ENCODE results near the gene RGS6. TPM values are rescaled to one million over a fixed set of nuclear protein-coding genes. Genes with fewer than 3 reads are reported as not detected.

Gene RGS6
- total RNA-seq, 1 experiment from 2014 or later: 0.14 TPM

DNA sequence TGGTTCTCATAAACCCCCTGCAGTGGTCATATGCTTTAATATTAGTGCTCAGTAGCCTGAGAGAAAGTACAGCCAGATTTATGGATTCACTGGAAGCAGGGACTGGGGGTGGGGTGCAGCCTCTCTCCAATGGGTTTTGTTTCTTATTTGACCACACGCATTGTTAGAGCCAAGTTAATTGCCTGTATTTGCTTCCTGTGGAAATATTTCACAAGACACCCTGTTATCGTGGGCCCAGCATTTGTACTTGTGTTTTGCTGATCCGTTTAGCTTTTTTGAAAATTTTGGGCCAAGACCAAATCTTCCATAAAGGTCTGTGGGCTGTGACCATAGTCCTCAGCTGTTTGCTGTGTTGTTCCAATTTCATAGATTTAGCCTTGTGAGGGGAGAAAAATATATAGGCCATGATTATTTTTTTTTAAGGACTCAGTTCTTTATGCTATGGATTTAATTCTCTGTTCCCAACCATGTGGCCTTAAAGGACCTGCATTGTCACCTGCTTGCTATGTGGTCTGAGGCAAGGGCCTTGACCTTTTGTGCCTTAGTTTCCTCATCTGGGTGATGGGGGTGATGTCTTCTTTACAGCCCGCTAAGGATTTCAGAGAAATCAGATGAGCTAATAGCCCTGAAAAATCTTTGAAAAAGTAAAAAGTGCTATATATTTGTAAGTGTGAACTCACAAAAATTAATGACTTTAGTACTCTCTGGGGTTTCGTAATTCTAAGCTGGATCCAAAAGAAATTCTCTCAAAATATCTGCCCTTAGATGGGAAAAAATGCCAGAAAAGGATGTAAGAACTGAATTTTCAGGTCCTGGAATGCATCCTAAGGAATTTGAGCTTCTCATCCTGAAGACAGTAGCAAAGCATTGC lies 591.4 kb downstream of the RGS6 start:
- DNase-seq (ENCODE audit: low spot score): no peak

DNA sequence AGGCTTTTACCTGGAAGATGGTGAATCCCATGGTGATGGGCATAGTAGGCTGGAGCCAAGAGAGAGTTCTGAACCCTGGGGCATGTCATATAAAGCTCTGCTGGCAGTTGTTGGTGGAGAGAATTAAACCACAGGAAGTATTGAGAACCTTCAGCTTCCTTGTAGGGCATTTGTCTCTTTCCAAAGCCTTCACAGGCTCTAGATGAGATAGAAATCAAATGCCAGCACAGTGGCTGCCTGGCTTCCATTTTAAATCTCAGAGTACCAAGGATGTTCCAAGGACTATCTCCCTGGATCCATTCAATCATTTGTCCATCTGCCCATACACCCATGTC lies 592.0 kb downstream of the RGS6 start:
- no peak for DNase-seq (ENCODE audit: low spot score)

GRCh38 chr14:72525087-72525915 lies 593.1 kb downstream of the RGS6 start:
- DNase-seq (ENCODE audit: low spot score): no peak

DNA sequence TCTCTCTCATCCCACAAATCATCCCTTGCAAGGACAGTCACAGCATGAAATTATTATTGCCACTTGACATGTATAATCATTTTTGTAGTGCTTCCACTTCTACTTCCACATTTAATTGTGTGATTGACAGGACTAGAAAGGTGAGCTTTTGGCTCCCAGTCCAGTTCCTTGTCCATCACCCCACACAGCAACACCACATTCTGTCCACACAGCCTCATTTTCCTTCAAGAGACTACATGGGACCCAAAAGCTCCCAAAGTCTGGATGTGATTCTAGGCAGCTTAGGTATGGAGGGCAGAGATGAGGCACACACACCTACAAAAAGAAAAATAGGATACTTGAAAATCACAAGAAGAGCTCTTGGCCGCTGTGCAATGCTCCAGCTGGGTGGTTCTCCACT lies 595.4 kb downstream of the RGS6 start:
- DNase-seq (ENCODE audit: low spot score): no peak

- DNase-seq (ENCODE audit: low spot score): no peak
Measured at GRCh38 chr14:72528059-72528862, 596.0 kb downstream of the RGS6 start.

- DNase-seq (ENCODE audit: low spot score): no peak
Measured at GRCh38 chr14:72528863-72529175, 596.6 kb downstream of the RGS6 start.

GRCh38 chr14:72532686-72533454 lies 600.6 kb downstream of the RGS6 start:
- no peak for DNase-seq (ENCODE audit: low spot score)

- no peak for DNase-seq (ENCODE audit: low spot score)
Measured at GRCh38 chr14:72535485-72535884, 603.3 kb downstream of the RGS6 start.

DNA sequence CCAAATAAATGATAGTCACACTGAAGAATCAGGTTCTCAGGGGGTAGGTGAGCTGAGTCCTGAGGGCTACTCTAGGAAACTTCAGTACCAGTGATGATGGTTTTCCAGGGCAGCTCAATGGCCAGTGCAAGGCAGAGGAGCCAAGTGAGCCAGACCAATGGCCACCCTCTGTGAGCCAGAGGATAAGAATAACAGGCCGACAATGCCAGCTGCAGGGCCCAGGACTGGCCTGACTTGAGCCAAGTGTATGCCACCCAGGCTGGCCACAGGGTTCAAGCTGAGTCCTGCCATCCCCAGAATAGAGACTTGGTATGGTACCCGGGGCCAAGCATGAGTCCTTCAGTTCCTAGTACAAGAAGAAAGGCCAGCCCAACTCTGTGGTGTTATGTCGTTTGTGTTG lies 606.2 kb downstream of the RGS6 start:
- no peak for DNase-seq (ENCODE audit: low spot score)

- no peak for DNase-seq (ENCODE audit: low spot score)
Measured at GRCh38 chr14:72539661-72540315, 607.6 kb downstream of the RGS6 start.

- no peak for DNase-seq (ENCODE audit: low spot score)
Measured at GRCh38 chr14:72540836-72541235, 608.6 kb downstream of the RGS6 start.

GRCh38 chr14:72541546-72541945 lies 609.3 kb downstream of the RGS6 start:
- no peak for DNase-seq (ENCODE audit: low spot score)

DNA sequence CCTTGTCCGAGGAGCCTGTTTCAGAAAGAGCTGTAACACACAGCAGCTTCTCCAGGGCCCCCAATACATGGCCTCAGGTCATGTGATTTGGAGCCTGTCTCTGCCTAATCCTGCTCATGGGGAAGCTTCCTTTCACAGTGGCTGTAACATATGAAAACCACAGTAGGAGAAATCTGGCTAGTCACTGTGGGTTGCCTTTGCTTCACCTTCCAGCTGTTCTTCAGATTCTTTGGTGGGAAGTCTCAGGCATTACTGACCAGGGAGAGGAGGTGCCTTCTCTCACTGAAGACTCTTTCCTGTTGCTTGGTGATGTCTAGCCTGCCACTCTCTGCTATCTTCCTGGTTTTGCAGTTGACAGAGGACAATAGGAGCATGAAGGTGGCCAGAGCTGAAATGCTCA lies 611.1 kb downstream of the RGS6 start:
- DNase-seq (ENCODE audit: low spot score): peak; percentile 15

DNA sequence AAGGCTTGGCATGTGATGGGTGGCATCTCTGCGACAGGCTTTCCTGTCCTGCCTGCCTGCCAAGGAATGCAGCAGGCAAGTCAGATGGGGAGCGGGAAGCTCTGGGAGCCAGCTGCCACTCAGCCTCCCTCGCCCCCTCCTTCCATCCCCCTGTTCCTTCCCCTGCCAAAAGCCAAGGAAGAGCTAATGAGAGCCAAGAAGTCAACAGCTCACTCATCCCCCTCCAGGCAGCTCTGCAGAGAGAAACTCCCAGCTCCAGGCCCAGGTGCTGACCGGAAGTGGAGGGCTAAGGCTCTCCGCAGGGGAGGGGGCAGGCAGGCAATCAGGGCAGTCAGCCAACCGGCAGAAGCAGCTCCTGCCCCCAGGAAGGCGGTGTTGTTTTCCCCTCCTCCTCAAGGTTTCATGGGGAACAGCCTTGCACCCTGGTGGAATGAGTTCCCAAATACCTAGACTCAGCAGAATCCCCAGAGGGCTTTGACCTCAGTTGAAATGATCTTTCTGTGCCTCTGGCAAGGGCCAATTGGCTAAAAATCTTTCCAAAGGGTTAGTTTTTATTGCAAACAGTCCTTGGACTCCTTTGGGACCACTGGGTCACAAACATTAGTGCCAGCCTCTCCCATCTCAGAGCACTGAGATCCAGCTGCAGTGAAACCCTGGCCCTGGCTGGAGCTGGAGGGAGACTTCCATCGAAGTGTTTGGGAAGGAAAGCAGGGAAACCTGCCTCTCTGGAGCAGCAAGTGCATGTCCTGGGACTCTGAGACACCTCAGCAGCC lies 612.6 kb downstream of the RGS6 start:
- DNase-seq (ENCODE audit: low spot score): no peak

DNA sequence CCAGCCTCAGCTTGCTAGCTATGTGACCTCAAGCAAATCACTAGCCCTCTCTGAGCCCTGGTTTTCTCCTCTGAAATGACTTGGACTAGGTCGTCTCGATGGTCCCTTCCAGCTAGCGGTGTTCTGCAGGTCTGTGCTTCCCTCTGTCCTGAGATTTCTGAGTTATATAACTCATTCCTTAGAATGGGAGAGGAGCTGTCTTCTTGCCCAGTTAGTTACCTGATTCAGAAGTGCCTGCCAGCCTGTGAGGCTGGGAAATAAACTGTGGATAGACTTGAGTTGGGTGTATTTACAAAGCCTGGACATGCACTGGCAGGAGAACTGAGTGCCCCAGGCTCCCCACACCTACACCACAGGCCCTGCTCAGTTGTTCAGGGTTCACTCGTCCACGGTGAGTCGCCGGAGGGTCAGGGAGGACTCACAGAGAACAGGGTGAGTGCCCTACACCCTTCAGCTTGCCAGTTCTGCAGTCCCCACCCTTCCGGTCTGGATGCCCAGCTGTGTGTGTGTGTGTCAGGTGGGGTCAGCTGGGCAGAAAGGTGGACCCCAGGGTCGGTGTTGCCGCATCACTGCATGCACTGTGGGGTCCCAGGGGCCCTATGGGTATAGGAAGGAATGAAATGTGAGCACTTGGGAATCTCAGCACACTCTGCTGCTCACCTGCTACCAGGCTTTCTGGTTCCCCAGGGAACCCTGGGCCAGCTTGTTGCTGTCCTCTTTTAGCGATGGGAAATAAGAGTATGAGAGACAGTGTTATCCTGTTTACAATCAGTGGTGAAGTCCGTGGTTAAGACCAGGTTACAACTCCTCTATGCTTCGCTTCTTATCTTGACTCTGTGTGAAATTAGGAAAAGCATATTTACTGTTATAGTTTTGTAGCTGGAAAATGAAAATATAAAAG lies 613.4 kb downstream of the RGS6 start:
- no peak for DNase-seq (ENCODE audit: low spot score)

- no peak for DNase-seq (ENCODE audit: low spot score)
Measured at GRCh38 chr14:72546344-72547016, 614.3 kb downstream of the RGS6 start.

DNA sequence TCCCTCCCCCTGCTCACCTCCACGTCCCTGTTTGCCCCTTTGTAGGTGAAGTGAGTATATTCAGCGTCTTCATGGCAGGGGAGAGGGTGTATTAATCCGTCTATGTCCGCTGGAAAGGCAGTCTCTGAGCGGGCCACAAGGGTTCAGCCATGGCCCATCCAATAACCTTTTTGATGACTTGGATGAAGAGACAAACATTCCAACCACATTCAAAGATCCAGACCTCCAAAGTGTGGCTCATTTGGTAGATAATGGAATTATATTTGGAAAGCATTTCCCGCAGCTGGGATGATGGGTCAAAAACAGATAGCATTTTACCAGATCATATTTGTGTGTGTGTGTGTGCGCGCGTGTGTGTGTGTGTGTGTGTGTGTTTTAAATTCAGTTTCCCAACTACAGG lies 615.8 kb downstream of the RGS6 start:
- no peak for DNase-seq (ENCODE audit: low spot score)

- DNase-seq (ENCODE audit: low spot score): no peak
Measured at GRCh38 chr14:72549026-72549425, 616.8 kb downstream of the RGS6 start.

- DNase-seq (ENCODE audit: low spot score): no peak
Measured at GRCh38 chr14:72549854-72550253, 617.6 kb downstream of the RGS6 start.
